Natural killer cell (primary cell): ENCODE results near the gene ASCL5. TPM values are rescaled to one million over a fixed set of nuclear protein-coding genes. Genes with fewer than 3 reads are reported as not detected.

Source experiments
- ATAC-seq, 3 donors: fragments of 150-1000 bp in 2 of 3; fragments of 200-7000 bp in 1 of 3; cut with Tn5 transposase; 1 replicate in 1 of 3; 2 replicates in 2 of 3; pipeline ENCODE4 v1.10.0; 2021; ENCODE audit warnings: mild to moderate bottlenecking in 2 of 3, moderate library complexity in 2 of 3
- DNase-seq, 2 donors: peaks; one replicate each; pipeline versions ENCODE4 v3.0.0 to v3.0.0-alpha.2; 2013 to 2021; ENCODE audit warnings: mixed read lengths in 1 of 2
- H3K27ac ChIP-seq: one replicate; pipeline ENCODE4 v1.5.1; 2013; ENCODE audit warnings: mild to moderate bottlenecking, low read length
- H3K27me3 ChIP-seq: one replicate; pipeline ENCODE4 v1.6.1; 2013; ENCODE audit warnings: low read length; ENCODE audit not compliant: control insufficient read depth, insufficient read depth
- H3K36me3 ChIP-seq: one replicate; pipeline ENCODE4 v1.6.1; 2013; ENCODE audit warnings: low read length; ENCODE audit not compliant: control insufficient read depth, insufficient read depth
- H3K4me1 ChIP-seq: one replicate; pipeline ENCODE4 v1.6.1; 2013; ENCODE audit warnings: low read length; ENCODE audit not compliant: control insufficient read depth, insufficient read depth
- H3K4me3 ChIP-seq: one replicate; pipeline ENCODE4 v1.5.1; 2013; ENCODE audit warnings: low read length
- H3K9me3 ChIP-seq: one replicate; pipeline ENCODE4 v1.6.1; 2013; ENCODE audit warnings: low read length; ENCODE audit not compliant: control insufficient read depth, insufficient read depth
- H3K27ac Mint-ChIP-seq, 2 donors: one replicate each; pipeline ENCODE4 v1.8.0; 2022; ENCODE audit warnings: mild to moderate bottlenecking in 2 of 2, mixed read lengths in 2 of 2, moderate library complexity in 1 of 2
- H3K27me3 Mint-ChIP-seq, 2 donors: one replicate each; pipeline ENCODE4 v1.8.0; 2022; ENCODE audit warnings: low read depth in 2 of 2, mixed read lengths in 2 of 2
- H3K36me3 Mint-ChIP-seq: one replicate; pipeline ENCODE4 v1.8.0; 2022; ENCODE audit warnings: mixed read lengths
- H3K4me1 Mint-ChIP-seq, 2 donors: one replicate each; pipeline ENCODE4 v1.8.0; 2022; ENCODE audit warnings: mixed read lengths in 2 of 2
- H3K4me3 Mint-ChIP-seq: one replicate; pipeline ENCODE4 v1.8.0; 2022; ENCODE audit warnings: mild to moderate bottlenecking, moderate library complexity, mixed read lengths
- H3K9me3 Mint-ChIP-seq, 2 donors: one replicate each; pipeline ENCODE4 v1.8.0; 2022; ENCODE audit warnings: mixed read lengths in 2 of 2
- CTCF ChIP-seq: fragments of 200-600 bp; IDR thresholded peaks from one replicate; pipeline ENCODE4 v1.8.0; 2022; ENCODE audit warnings: antibody characterized with exemption
- WGBS: methylation state at CpG from one replicate; pipeline ENCODE4 v1.1.7; 2013; ENCODE audit warnings: missing lambda C conversion rate; ENCODE audit not compliant: insufficient coverage; 5-methylcytosine and 5-hydroxymethylcytosine counted together
- intact Hi-C: fragments of 100-400 bp; cut with micrococcal nuclease; formaldehyde crosslinking; loops from one replicate; pipeline ENCODE4 v1.14.2; 2022
- total RNA-seq, 4 donors: library from RNA; stranded (reverse); fragments of 120-200 nt in 1 of 4; gene quantifications; one replicate each; pipeline versions ENCODE4 v1.2.3 to v1.2.4, GENCODE V29; 2013 to 2022

The ASCL5 gene
- total RNA-seq, 3 donors from 2014 or later (not counting 1 experiment from before 2014, with no cell fraction given) = not detected

GRCh38 chr1:201098992-201099677, 27.8 kb downstream of the ASCL5 start:
- H3K36me3 ChIP-seq = no peaks in the 10 kb centered on the region
- no peak for DNase-seq
- H3K27ac ChIP-seq = no peak overlapping the region
- Mint-ChIP-seq H3K9me3 (no peaks in the 10 kb centered on the region), H3K4me3 (no peak overlapping the region), H3K4me1 (no peaks in the 10 kb centered on the region), H3K27ac (no peak overlapping the region), H3K27me3 (peaks cover 8 to 9% of the 10 kb centered on the region in 2 donors), H3K36me3 (no peaks in the 10 kb centered on the region)
- 74% methylated on average over 5 of the region's 5 CpGs for WGBS
- no peaks in the 10 kb centered on the region for H3K27me3 ChIP-seq
- no peak for TF ChIP-seq CTCF
- H3K4me1 ChIP-seq = no peaks in the 10 kb centered on the region
- H3K4me3 ChIP-seq = no peak overlapping the region
- ATAC-seq = no peak
- H3K9me3 ChIP-seq = no peaks in the 10 kb centered on the region
- intact Hi-C loops = no loop called here

- no peak overlapping the region for H3K27ac ChIP-seq
- 88% methylated on average over 17 of the region's 17 CpGs for WGBS
- no peak overlapping the region for H3K4me3 ChIP-seq
- H3K27me3 ChIP-seq = no peaks in the 10 kb centered on the region
- peaks cover 8 to 11% of the 10 kb centered on the region in 2 donors for H3K27me3 Mint-ChIP-seq
- no peaks in the 10 kb centered on the region for H3K36me3 Mint-ChIP-seq
- H3K9me3 ChIP-seq = no peaks in the 10 kb centered on the region
- DNase-seq = no peak
- H3K4me3 Mint-ChIP-seq = no peak overlapping the region
- TF ChIP-seq CTCF = no peak
- intact Hi-C loops = no loop called here
- ATAC-seq = no peak
- no peak overlapping the region for H3K27ac Mint-ChIP-seq
- H3K4me1 Mint-ChIP-seq = no peaks in the 10 kb centered on the region
- no peaks in the 10 kb centered on the region for H3K9me3 Mint-ChIP-seq
- no peaks in the 10 kb centered on the region for H3K4me1 ChIP-seq
- H3K36me3 ChIP-seq = no peaks in the 10 kb centered on the region
Observed at GRCh38 chr1:201096977-201097856, 29.8 kb downstream of the ASCL5 start.

GRCh38 chr1:201096041-201096461, 30.9 kb downstream of the ASCL5 start:
- DNase-seq = no peak
- no peak for TF ChIP-seq CTCF
- WGBS = 63% methylated on average over 5 of the region's 5 CpGs
- Mint-ChIP-seq H3K9me3 (no peaks in the 10 kb centered on the region), H3K27ac (no peak overlapping the region), H3K4me1 (no peaks in the 10 kb centered on the region), H3K36me3 (no peaks in the 10 kb centered on the region), H3K4me3 (no peak overlapping the region), H3K27me3 (peaks cover 8 to 11% of the 10 kb centered on the region in 2 donors)
- intact Hi-C loops = no loop called here
- no peak overlapping the region for H3K27ac ChIP-seq
- H3K27me3 ChIP-seq = no peaks in the 10 kb centered on the region
- ATAC-seq = no peak
- no peaks in the 10 kb centered on the region for H3K36me3 ChIP-seq
- H3K9me3 ChIP-seq = no peaks in the 10 kb centered on the region
- H3K4me3 ChIP-seq = no peak overlapping the region
- no peaks in the 10 kb centered on the region for H3K4me1 ChIP-seq
